Uterus (tissue), 4 donors: ENCODE results near the gene PNKD. TPM values are rescaled to one million over a fixed set of nuclear protein-coding genes. Genes with fewer than 3 reads are reported as not detected.

Source experiments
- DNase-seq, 2 donors: peaks; one replicate each; pipeline ENCODE4 v3.0.0-alpha.2; 2019 to 2020
- H3K27ac ChIP-seq, 2 donors: fragments of 200-600 bp; sonication (generic); 1 replicate in 1 of 2; 2 replicates in 1 of 2; pipeline ENCODE4 v1.5.1; 2016 to 2018
- H3K27me3 ChIP-seq, 2 donors: fragments of 200-600 bp; sonication (generic); one replicate each; pipeline ENCODE4 v1.5.1; 2018 to 2019; ENCODE audit warnings: control low read depth in 1 of 2
- H3K36me3 ChIP-seq, 2 donors: fragments of 200-600 bp; sonication (generic); one replicate each; pipeline ENCODE4 v1.5.1; 2019; ENCODE audit warnings: control low read depth in 1 of 2
- H3K4me1 ChIP-seq, 2 donors: fragments of 200-600 bp; sonication (generic); one replicate each; pipeline ENCODE4 v1.5.1; 2018 to 2019; ENCODE audit warnings: control low read depth in 1 of 2
- H3K4me3 ChIP-seq, 2 donors: fragments of 200-600 bp; sonication (generic); 1 replicate in 1 of 2; 2 replicates in 1 of 2; pipeline ENCODE4 v1.5.1; 2018 to 2019; ENCODE audit warnings: mild to moderate bottlenecking in 1 of 2
- H3K9me3 ChIP-seq, 2 donors: fragments of 200-600 bp; sonication (generic); one replicate each; pipeline ENCODE4 v1.5.1; 2019; ENCODE audit warnings: control low read depth in 1 of 2
- CTCF ChIP-seq, 4 experiments: fragments of 200-600 bp in 2 of 4; fragments of 450-650 bp in 2 of 4; sonication (generic) in 2 of 4; IDR thresholded peaks; one replicate each; pipeline ENCODE4 v1.5.1; 2016 to 2019; ENCODE audit warnings: antibody characterized with exemption in 4 of 4, mild to moderate bottlenecking in 2 of 4, moderate library complexity in 1 of 4
- POLR2A ChIP-seq, 2 donors: fragments of 450-650 bp; IDR thresholded peaks; one replicate each; pipeline ENCODE4 v1.6.1; 2016; ENCODE audit warnings: antibody characterized with exemption in 2 of 2, mild to moderate bottlenecking in 1 of 2, moderate library complexity in 1 of 2
- intact Hi-C: fragments of 100-400 bp; cut with DNase I; formaldehyde crosslinking; loops from one replicate; pipeline ENCODE4 v1.15.1; 2023; ENCODE audit warnings: low total_unique reads
- total RNA-seq, 4 donors: library from RNA; depleted of rRNA in 3 of 4; stranded (reverse); fragments of >200 nt in 3 of 4; gene quantifications; one replicate each; pipeline versions ENCODE4 v1.1.0 to v1.2.4, GENCODE V29; 2014 to 2023
- donor health status: DM: yes; HTN: yes; CAD: no.

The PNKD gene
- total RNA-seq, 4 donors from 2014 or later: 11.8 to 47.8 (median 31.7) TPM

- TF ChIP-seq POLR2A (IDR thresholded peaks at IDR 0.05) (no peak), CTCF (IDR thresholded peaks at IDR 0.05) (no peak)
- Histone ChIP-seq H3K27ac (no peak overlapping the region), H3K9me3 (no peaks in the 10 kb centered on the region), H3K27me3 (no peaks in the 10 kb centered on the region), H3K4me3 (no peak overlapping the region), H3K36me3 (no peaks in the 10 kb centered on the region), H3K4me1 (peaks cover 0 to 4% of the 10 kb centered on the region in 2 donors)
- intact Hi-C loops: no loop called here
- no peak for DNase-seq
Measured at GRCh38 chr2:218343591-218343990, 73.3 kb downstream of the PNKD start.

- no peaks in the 10 kb centered on the region for H3K27me3 ChIP-seq
- no peak for TF ChIP-seq POLR2A (IDR thresholded peaks at IDR 0.05)
- no peak for TF ChIP-seq CTCF (IDR thresholded peaks at IDR 0.05)
- H3K9me3 ChIP-seq: no peaks in the 10 kb centered on the region
- DNase-seq: no peak
- H3K4me1 ChIP-seq: peaks cover 0 to 4% of the 10 kb centered on the region in 2 donors
- H3K4me3 ChIP-seq: no peak overlapping the region
- H3K36me3 ChIP-seq: no peaks in the 10 kb centered on the region
- H3K27ac ChIP-seq: no peak overlapping the region
- intact Hi-C loops: no loop called here
Measured at GRCh38 chr2:218344090-218344754, 73.9 kb downstream of the PNKD start.

GRCh38 chr2:218344755-218345417 lies 74.6 kb downstream of the PNKD start:
- Histone ChIP-seq H3K4me3 (no peak overlapping the region), H3K9me3 (no peaks in the 10 kb centered on the region), H3K36me3 (no peaks in the 10 kb centered on the region), H3K27ac (no peak overlapping the region), H3K27me3 (no peaks in the 10 kb centered on the region), H3K4me1 (peaks cover 0 to 4% of the 10 kb centered on the region in 2 donors)
- intact Hi-C loops: no loop called here
- DNase-seq: no peak
- no peak for TF ChIP-seq CTCF (IDR thresholded peaks at IDR 0.05)
- no peak for TF ChIP-seq POLR2A (IDR thresholded peaks at IDR 0.05)

GRCh38 chr2:218345491-218346236 lies 75.3 kb downstream of the PNKD start:
- DNase-seq: no peak
- no peaks in the 10 kb centered on the region for H3K9me3 ChIP-seq
- TF ChIP-seq POLR2A (IDR thresholded peaks at IDR 0.05): no peak
- no peak for TF ChIP-seq CTCF (IDR thresholded peaks at IDR 0.05)
- H3K36me3 ChIP-seq: no peaks in the 10 kb centered on the region
- no peak overlapping the region for H3K27ac ChIP-seq
- H3K27me3 ChIP-seq: no peaks in the 10 kb centered on the region
- H3K4me3 ChIP-seq: no peak overlapping the region
- peaks cover 0 to 4% of the 10 kb centered on the region in 2 donors for H3K4me1 ChIP-seq
- intact Hi-C loops: no loop called here

DNA sequence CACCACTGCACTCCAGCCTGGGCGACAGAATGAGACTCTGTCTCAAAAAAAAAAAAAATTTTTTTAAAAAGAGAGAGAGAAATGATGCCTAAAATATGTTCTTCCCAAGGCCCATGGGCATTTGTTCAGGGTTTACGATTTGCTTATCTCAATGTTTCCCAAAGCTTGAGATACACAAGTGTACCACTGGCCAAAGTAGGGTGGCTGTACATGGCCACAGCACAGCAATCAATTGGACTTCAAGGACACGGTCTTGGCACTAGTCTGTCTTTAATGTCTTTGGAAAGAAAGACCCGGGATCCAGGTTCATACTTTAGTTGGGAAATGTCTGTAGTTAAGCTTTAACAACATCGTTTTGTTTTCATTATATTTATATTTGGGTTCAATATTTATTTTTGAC lies 76.9 kb downstream of the PNKD start:
- no peak overlapping the region for H3K4me3 ChIP-seq
- no peak for DNase-seq
- peaks cover 0 to 4% of the 10 kb centered on the region in 2 donors for H3K4me1 ChIP-seq
- no peak for TF ChIP-seq POLR2A (IDR thresholded peaks at IDR 0.05)
- no peak for TF ChIP-seq CTCF (IDR thresholded peaks at IDR 0.05)
- intact Hi-C loops: no loop called here
- H3K27me3 ChIP-seq: no peaks in the 10 kb centered on the region
- no peaks in the 10 kb centered on the region for H3K36me3 ChIP-seq
- H3K9me3 ChIP-seq: no peaks in the 10 kb centered on the region
- no peak overlapping the region for H3K27ac ChIP-seq
